ENCODE data around the gene ENTREP1. TPM values are rescaled to one million over a fixed set of nuclear protein-coding genes. Genes with fewer than 3 reads are reported as not detected.
"Not testable (repeated sequence)": the region's sequence is repeated elsewhere in the genome, so short reads cannot be mapped to it uniquely, and the experiment has no call there.

ENTREP1 gene
- polyA plus RNA-seq, 4 donors = 2.5 to 3.5 (median 2.9) TPM

- DNase-seq (ENCODE audit: low read depth in 4 of 4, low spot score in 3 of 4) = not testable (repeated sequence)
Observed at GRCh38 chr9:69440254-69440955, 115.4 kb downstream of the ENTREP1 start.

Other genes starting within 250 kb of the ENTREP1 start
- gene TJP2, start 150.9 kb upstream of the ENTREP1 start, polyA plus RNA-seq (ENCODE audit: insufficient read length in 4 of 4) = 100 to 1,000 TPM in 1 of 4 donors, 10 to 100 TPM in 3; 94.7 to 117 (median 97.5) TPM